Measurements from ENCODE around the gene INPP5A.

The INPP5A gene

GRCh38 chr10:132615341-132616169, 78.0 kb downstream of the INPP5A start:
- Histone ChIP-seq H3K56ac (ENCODE audit: low read length) (no peak overlapping the region), H4K5ac (ENCODE audit: low read length) (no peak overlapping the region), H2AK5ac (ENCODE audit: low read length) (no peak overlapping the region), H3K79me2 (ENCODE audit: control insufficient read depth, insufficient read depth, low read length) (no peaks in the 10 kb centered on the region), H3K18ac (ENCODE audit: low read length) (no peak overlapping the region), H3K23ac (ENCODE audit: low read length) (no peak overlapping the region), H3K27ac (ENCODE audit: low read depth, low read length) (no peak overlapping the region), H2BK5ac (ENCODE audit: low read length) (no peak overlapping the region), H3K4me1 (ENCODE audit: control insufficient read depth, low read depth, low read length) (no peaks in the 10 kb centered on the region), H4K8ac (ENCODE audit: low read depth, low read length) (no peak overlapping the region), H3K27me3 (ENCODE audit: insufficient read depth, low read length, poor library complexity) (no peaks in the 10 kb centered on the region), H3K4me3 (ENCODE audit: low read length) (no peak overlapping the region), H3K9ac (ENCODE audit: low read length) (no peak overlapping the region), H2BK120ac (ENCODE audit: low read depth, low read length) (no peak overlapping the region), H3K4me2 (ENCODE audit: low read length) (no peak overlapping the region), H3K4ac (ENCODE audit: low read depth, low read length) (no peak overlapping the region), H3K79me1 (ENCODE audit: low read length) (no peaks in the 10 kb centered on the region), H3K36me3 (ENCODE audit: control insufficient read depth, insufficient read depth, low read length) (no peaks in the 10 kb centered on the region), H2BK15ac (replicated peaks; ENCODE audit: low read depth) (no peak overlapping the region)
- DNase-seq = no peak
- WGBS (ENCODE audit: extremely low coverage, insufficient coverage, low lambda C conversion rate) = no CpG with 5 or more reads among the region's 22 CpGs

GRCh38 chr10:132616170-132616995, 78.8 kb downstream of the INPP5A start:
- Histone ChIP-seq H3K4ac (ENCODE audit: low read depth, low read length) (no peak overlapping the region), H4K5ac (ENCODE audit: low read length) (no peak overlapping the region), H3K4me1 (ENCODE audit: control insufficient read depth, low read depth, low read length) (no peaks in the 10 kb centered on the region), H3K27ac (ENCODE audit: low read depth, low read length) (no peak overlapping the region), H2BK120ac (ENCODE audit: low read depth, low read length) (no peak overlapping the region), H3K4me3 (ENCODE audit: low read length) (no peak overlapping the region), H3K27me3 (ENCODE audit: insufficient read depth, low read length, poor library complexity) (no peaks in the 10 kb centered on the region), H3K18ac (ENCODE audit: low read length) (no peak overlapping the region), H3K23ac (ENCODE audit: low read length) (no peak overlapping the region), H3K36me3 (ENCODE audit: control insufficient read depth, insufficient read depth, low read length) (no peaks in the 10 kb centered on the region), H3K56ac (ENCODE audit: low read length) (no peak overlapping the region), H3K9ac (ENCODE audit: low read length) (no peak overlapping the region), H3K79me1 (ENCODE audit: low read length) (no peaks in the 10 kb centered on the region), H2BK5ac (ENCODE audit: low read length) (no peak overlapping the region), H2BK15ac (replicated peaks; ENCODE audit: low read depth) (no peak overlapping the region), H4K8ac (ENCODE audit: low read depth, low read length) (no peak overlapping the region), H2AK5ac (ENCODE audit: low read length) (no peak overlapping the region), H3K4me2 (ENCODE audit: low read length) (no peak overlapping the region), H3K79me2 (ENCODE audit: control insufficient read depth, insufficient read depth, low read length) (no peaks in the 10 kb centered on the region)
- WGBS (ENCODE audit: extremely low coverage, insufficient coverage, low lambda C conversion rate) = 100% methylated on average over 1 of the region's 30 CpGs
- no peak for DNase-seq

- Histone ChIP-seq H2BK5ac (ENCODE audit: low read length) (no peak overlapping the region), H3K18ac (ENCODE audit: low read length) (no peak overlapping the region), H2BK120ac (ENCODE audit: low read depth, low read length) (no peak overlapping the region), H3K9ac (ENCODE audit: low read length) (no peak overlapping the region), H3K56ac (ENCODE audit: low read length) (no peak overlapping the region), H4K8ac (ENCODE audit: low read depth, low read length) (no peak overlapping the region), H3K23ac (ENCODE audit: low read length) (no peak overlapping the region), H4K5ac (ENCODE audit: low read length) (no peak overlapping the region), H3K4me1 (ENCODE audit: control insufficient read depth, low read depth, low read length) (no peaks in the 10 kb centered on the region), H3K27ac (ENCODE audit: low read depth, low read length) (no peak overlapping the region), H3K27me3 (ENCODE audit: insufficient read depth, low read length, poor library complexity) (no peaks in the 10 kb centered on the region), H3K79me1 (ENCODE audit: low read length) (no peaks in the 10 kb centered on the region), H3K4ac (ENCODE audit: low read depth, low read length) (no peak overlapping the region), H2AK5ac (ENCODE audit: low read length) (no peak overlapping the region), H2BK15ac (replicated peaks; ENCODE audit: low read depth) (no peak overlapping the region), H3K36me3 (ENCODE audit: control insufficient read depth, insufficient read depth, low read length) (no peaks in the 10 kb centered on the region), H3K4me3 (ENCODE audit: low read length) (no peak overlapping the region), H3K79me2 (ENCODE audit: control insufficient read depth, insufficient read depth, low read length) (no peaks in the 10 kb centered on the region), H3K4me2 (ENCODE audit: low read length) (no peak overlapping the region)
- no CpG with 5 or more reads among the region's 20 CpGs for WGBS (ENCODE audit: extremely low coverage, insufficient coverage, low lambda C conversion rate)
- DNase-seq = no peak
Observed at GRCh38 chr10:132616996-132617736, 79.6 kb downstream of the INPP5A start.

GRCh38 chr10:132617737-132618052, 80.1 kb downstream of the INPP5A start:
- Histone ChIP-seq H3K4me1 (ENCODE audit: control insufficient read depth, low read depth, low read length) (no peaks in the 10 kb centered on the region), H2BK120ac (ENCODE audit: low read depth, low read length) (no peak overlapping the region), H3K23ac (ENCODE audit: low read length) (no peak overlapping the region), H3K18ac (ENCODE audit: low read length) (no peak overlapping the region), H3K4ac (ENCODE audit: low read depth, low read length) (no peak overlapping the region), H3K56ac (ENCODE audit: low read length) (no peak overlapping the region), H3K27me3 (ENCODE audit: insufficient read depth, low read length, poor library complexity) (no peaks in the 10 kb centered on the region), H2BK5ac (ENCODE audit: low read length) (no peak overlapping the region), H2AK5ac (ENCODE audit: low read length) (no peak overlapping the region), H3K4me2 (ENCODE audit: low read length) (no peak overlapping the region), H4K5ac (ENCODE audit: low read length) (no peak overlapping the region), H2BK15ac (replicated peaks; ENCODE audit: low read depth) (no peak overlapping the region), H3K79me1 (ENCODE audit: low read length) (no peaks in the 10 kb centered on the region), H3K9ac (ENCODE audit: low read length) (no peak overlapping the region), H4K8ac (ENCODE audit: low read depth, low read length) (no peak overlapping the region), H3K36me3 (ENCODE audit: control insufficient read depth, insufficient read depth, low read length) (no peaks in the 10 kb centered on the region), H3K27ac (ENCODE audit: low read depth, low read length) (no peak overlapping the region), H3K4me3 (ENCODE audit: low read length) (no peak overlapping the region), H3K79me2 (ENCODE audit: control insufficient read depth, insufficient read depth, low read length) (no peaks in the 10 kb centered on the region)
- no CpG with 5 or more reads among the region's 2 CpGs for WGBS (ENCODE audit: extremely low coverage, insufficient coverage, low lambda C conversion rate)
- no peak for DNase-seq

GRCh38 chr10:132618158-132618919, 80.8 kb downstream of the INPP5A start:
- H3K27me3 ChIP-seq (ENCODE audit: insufficient read depth, low read length, poor library complexity) = no peaks in the 10 kb centered on the region
- H3K79me2 ChIP-seq (ENCODE audit: control insufficient read depth, insufficient read depth, low read length) = no peaks in the 10 kb centered on the region
- no peak overlapping the region for H3K56ac ChIP-seq (ENCODE audit: low read length)
- DNase-seq = no peak
- H3K9ac ChIP-seq (ENCODE audit: low read length) = no peak overlapping the region
- H3K18ac ChIP-seq (ENCODE audit: low read length) = no peak overlapping the region
- H3K4me1 ChIP-seq (ENCODE audit: control insufficient read depth, low read depth, low read length) = no peaks in the 10 kb centered on the region
- no peak overlapping the region for H3K4me2 ChIP-seq (ENCODE audit: low read length)
- H4K8ac ChIP-seq (ENCODE audit: low read depth, low read length) = no peak overlapping the region
- H3K4ac ChIP-seq (ENCODE audit: low read depth, low read length) = no peak overlapping the region
- H3K23ac ChIP-seq (ENCODE audit: low read length) = no peak overlapping the region
- no peak overlapping the region for H2BK120ac ChIP-seq (ENCODE audit: low read depth, low read length)
- H3K79me1 ChIP-seq (ENCODE audit: low read length) = no peaks in the 10 kb centered on the region
- H2AK5ac ChIP-seq (ENCODE audit: low read length) = no peak overlapping the region
- H3K27ac ChIP-seq (ENCODE audit: low read depth, low read length) = no peak overlapping the region
- no peak overlapping the region for H2BK15ac ChIP-seq (replicated peaks; ENCODE audit: low read depth)
- WGBS (ENCODE audit: extremely low coverage, insufficient coverage, low lambda C conversion rate) = no CpG with 5 or more reads among the region's 6 CpGs
- H4K5ac ChIP-seq (ENCODE audit: low read length) = no peak overlapping the region
- no peak overlapping the region for H2BK5ac ChIP-seq (ENCODE audit: low read length)
- H3K4me3 ChIP-seq (ENCODE audit: low read length) = no peak overlapping the region
- no peaks in the 10 kb centered on the region for H3K36me3 ChIP-seq (ENCODE audit: control insufficient read depth, insufficient read depth, low read length)

Measured in mesendoderm (in vitro differentiated cells).